SK-N-MC (cell line): Measurements from ENCODE around the gene UQCC2.

ENCODE experiments used
- EZH2 ChIP-seq: fragments of 200-600 bp; sonication (generic); IDR thresholded peaks from one replicate; pipeline ENCODE4 v1.6.1; 2017; ENCODE audit warnings: antibody characterized with exemption
- POLR2AphosphoS5 ChIP-seq: IDR thresholded peaks from 2 replicates; pipeline ENCODE4 v1.6.1; 2012; ENCODE audit warnings: mild to moderate bottlenecking, low read depth, low read length, borderline replicate concordance

DNA sequence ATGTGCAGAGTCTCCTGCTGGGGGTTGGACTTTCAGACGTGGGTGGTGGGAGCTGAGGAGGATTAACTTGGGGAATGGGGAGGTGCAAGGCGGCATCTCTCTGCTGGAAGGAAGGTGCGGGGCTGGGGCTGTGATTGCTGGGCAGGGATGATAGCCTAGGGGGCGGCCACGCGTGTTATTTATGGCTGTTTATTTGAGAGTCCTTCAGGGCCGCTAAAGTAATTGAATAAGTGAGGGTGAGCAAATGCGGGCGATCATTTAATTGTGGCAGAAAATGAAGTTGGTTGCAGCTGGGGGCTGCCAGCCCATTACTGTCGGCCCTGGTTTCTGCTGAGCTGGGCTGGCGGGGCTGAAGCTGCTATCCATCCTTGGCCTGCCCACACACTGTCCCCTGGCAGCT lies 42.7 kb upstream of the UQCC2 start:
- TF ChIP-seq EZH2 (no peak), POLR2AphosphoS5 (no peak)
